Stomach (tissue), 9 donors: Measurements from ENCODE around the gene DST. TPM values are rescaled to one million over a fixed set of nuclear protein-coding genes. Genes with fewer than 3 reads are reported as not detected.

ENCODE experiments used
- DNase-seq, 2 donors: peaks; one replicate each; pipeline versions ENCODE4 v3.0.0 to v3.0.0-alpha.2; 2013 to 2019
- H3K27ac ChIP-seq, 5 donors: fragments of 200-600 bp in 4 of 5; sonication (generic) in 4 of 5; one replicate each; pipeline ENCODE4 v1.5.1; 2013 to 2019; ENCODE audit warnings: mild to moderate bottlenecking in 1 of 5, moderate library complexity in 1 of 5
- H3K27me3 ChIP-seq, 3 donors: fragments of 200-600 bp; sonication (generic); one replicate each; pipeline ENCODE4 v1.5.1; 2017 to 2019; ENCODE audit warnings: mixed run types in 1 of 3
- H3K36me3 ChIP-seq, 4 donors: fragments of 200-600 bp; sonication (generic); 1 replicate in 3 of 4; 2 replicates in 1 of 4; pipeline ENCODE4 v1.5.1; 2016 to 2019
- H3K4me1 ChIP-seq, 4 donors: fragments of 200-600 bp; sonication (generic); one replicate each; pipeline ENCODE4 v1.5.1; 2016 to 2019
- H3K4me3 ChIP-seq, 4 donors: fragments of 200-600 bp; sonication (generic) in 3 of 4; one replicate each; pipeline ENCODE4 v1.5.1; 2016 to 2019; ENCODE audit warnings: mild to moderate bottlenecking in 1 of 4
- H3K9me3 ChIP-seq, 4 donors: fragments of 200-600 bp; sonication (generic); one replicate each; pipeline ENCODE4 v1.5.1; 2016 to 2019
- EP300 ChIP-seq: sonication (generic); formaldehyde crosslinking; IDR thresholded peaks from one replicate; pipeline ENCODE4 v1.6.1; 2017; ENCODE audit warnings: antibody characterized with exemption
- POLR2A ChIP-seq, 4 donors: fragments of 450-650 bp; IDR thresholded peaks; one replicate each; pipeline ENCODE4 v1.6.1; 2016; ENCODE audit warnings: antibody characterized with exemption in 4 of 4, control low read depth in 2 of 4, mild to moderate bottlenecking in 1 of 4, moderate library complexity in 1 of 4
- POLR2AphosphoS5 ChIP-seq, 3 donors: sonication (generic); formaldehyde crosslinking; IDR thresholded peaks; one replicate each; pipeline ENCODE4 v1.6.1; 2016; ENCODE audit warnings: antibody characterized with exemption in 3 of 3
- WGBS, 5 donors: extraction: QIAGEN DNeasy Blood & Tissue Kit in 3 of 5; methylation state at CpG; one replicate each; pipeline versions ENCODE4 v1.1.5 to v1.1.7; 2013 to 2018; 5-methylcytosine and 5-hydroxymethylcytosine counted together
- intact Hi-C: fragments of 100-400 bp; cut with DNase I; formaldehyde crosslinking; loops from one replicate; pipeline ENCODE4 v1.15.1; 2023; ENCODE audit warnings: low total_unique reads
- polyA plus RNA-seq, 3 donors: library from polyadenylated mRNA; stranded (reverse); fragments of 200-250 nt; gene quantifications; one replicate each; pipeline ENCODE4 v1.2.3, GENCODE V29; 2013
- total RNA-seq, 5 donors: library from RNA; depleted of rRNA; stranded (reverse); fragments of >200 nt; gene quantifications; one replicate each; pipeline versions ENCODE4 v1.1.0 to v1.2.3, GENCODE V29; 2014 to 2016
- TF ChIP-seq, protein P1 (sequence below), 7 experiments: fragments of 450-650 bp in 4 of 7; fragments of 200-600 bp in 3 of 7; sonication (generic) in 3 of 7; IDR thresholded peaks; one replicate each; pipeline ENCODE4 v1.5.1; 2016 to 2019; ENCODE audit warnings: antibody characterized with exemption in 7 of 7, control low read depth in 2 of 7, mild to moderate bottlenecking in 1 of 7
- donor health status: healthy with polysubstance abuse.
- donor health status: Bipolar disorder and iron deficiency.
- donor health status: healthy.

DST gene
- total and polyA plus RNA-seq, 8 donors = 16.3 to 623 (median 200) TPM

DNA sequence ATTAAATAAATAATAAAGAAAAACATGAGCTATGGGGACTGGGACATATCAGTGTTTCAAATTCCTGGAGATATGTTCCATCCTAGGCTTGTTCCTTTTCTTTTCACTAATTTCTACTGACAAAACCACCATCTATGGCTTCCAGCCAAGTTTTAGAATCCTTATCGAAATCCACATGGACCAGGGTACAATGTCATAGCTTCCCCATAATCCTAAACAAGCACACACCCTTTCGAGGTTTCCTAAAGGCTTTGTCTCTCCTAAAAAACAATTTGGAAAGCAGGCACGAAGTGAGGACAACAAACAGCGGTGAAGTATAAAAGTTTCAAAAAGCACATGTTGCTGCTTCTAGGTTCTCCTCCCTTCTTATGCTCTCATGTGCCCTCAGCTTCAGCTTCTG lies 13.3 kb upstream of the DST start:
- Histone ChIP-seq H3K4me3 (no peak overlapping the region), H3K36me3 (no peaks in the 10 kb centered on the region), H3K9me3 (no peaks in the 10 kb centered on the region), H3K4me1 (peaks cover 8 to 54% (median 28%) of the 10 kb centered on the region in 4 donors), H3K27ac (no peak overlapping the region), H3K27me3 (no peaks in the 10 kb centered on the region)
- TF ChIP-seq EP300 = no peak
- TF ChIP-seq, protein P1, sequence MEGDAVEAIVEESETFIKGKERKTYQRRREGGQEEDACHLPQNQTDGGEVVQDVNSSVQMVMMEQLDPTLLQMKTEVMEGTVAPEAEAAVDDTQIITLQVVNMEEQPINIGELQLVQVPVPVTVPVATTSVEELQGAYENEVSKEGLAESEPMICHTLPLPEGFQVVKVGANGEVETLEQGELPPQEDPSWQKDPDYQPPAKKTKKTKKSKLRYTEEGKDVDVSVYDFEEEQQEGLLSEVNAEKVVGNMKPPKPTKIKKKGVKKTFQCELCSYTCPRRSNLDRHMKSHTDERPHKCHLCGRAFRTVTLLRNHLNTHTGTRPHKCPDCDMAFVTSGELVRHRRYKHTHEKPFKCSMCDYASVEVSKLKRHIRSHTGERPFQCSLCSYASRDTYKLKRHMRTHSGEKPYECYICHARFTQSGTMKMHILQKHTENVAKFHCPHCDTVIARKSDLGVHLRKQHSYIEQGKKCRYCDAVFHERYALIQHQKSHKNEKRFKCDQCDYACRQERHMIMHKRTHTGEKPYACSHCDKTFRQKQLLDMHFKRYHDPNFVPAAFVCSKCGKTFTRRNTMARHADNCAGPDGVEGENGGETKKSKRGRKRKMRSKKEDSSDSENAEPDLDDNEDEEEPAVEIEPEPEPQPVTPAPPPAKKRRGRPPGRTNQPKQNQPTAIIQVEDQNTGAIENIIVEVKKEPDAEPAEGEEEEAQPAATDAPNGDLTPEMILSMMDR (IDR thresholded peaks at IDR 0.05) = no peak
- no peak for TF ChIP-seq POLR2AphosphoS5 (IDR thresholded peaks at IDR 0.05)
- no peak for TF ChIP-seq POLR2A (IDR thresholded peaks at IDR 0.05)
- DNase-seq = peak in 1 of 2 donors; percentile 36
- 27 to 51% (median 30%) methylated on average over 4 of the region's 4 CpGs for WGBS, 5 donors
- intact Hi-C loops = no loop called here

GRCh38 chr6:56655249-56655648 lies 12.6 kb upstream of the DST start:
- no peaks in the 10 kb centered on the region for H3K36me3 ChIP-seq
- intact Hi-C loops = no loop called here
- WGBS, 5 donors = 57 to 81% (median 72%) methylated on average over 1 of the region's 1 CpG
- TF ChIP-seq, protein P1 (IDR thresholded peaks at IDR 0.05) = no peak
- TF ChIP-seq POLR2A (IDR thresholded peaks at IDR 0.05) (no peak), POLR2AphosphoS5 (IDR thresholded peaks at IDR 0.05) (no peak), EP300 (no peak)
- H3K27ac ChIP-seq = no peak overlapping the region
- no peaks in the 10 kb centered on the region for H3K9me3 ChIP-seq
- peaks cover 8 to 54% (median 28%) of the 10 kb centered on the region in 4 donors for H3K4me1 ChIP-seq
- peak in 1 of 2 donors; percentile 16 for DNase-seq
- no peaks in the 10 kb centered on the region for H3K27me3 ChIP-seq
- no peak overlapping the region for H3K4me3 ChIP-seq

GRCh38 chr6:56652994-56653393 lies 10.3 kb upstream of the DST start:
- intact Hi-C loops = no loop called here

DNA sequence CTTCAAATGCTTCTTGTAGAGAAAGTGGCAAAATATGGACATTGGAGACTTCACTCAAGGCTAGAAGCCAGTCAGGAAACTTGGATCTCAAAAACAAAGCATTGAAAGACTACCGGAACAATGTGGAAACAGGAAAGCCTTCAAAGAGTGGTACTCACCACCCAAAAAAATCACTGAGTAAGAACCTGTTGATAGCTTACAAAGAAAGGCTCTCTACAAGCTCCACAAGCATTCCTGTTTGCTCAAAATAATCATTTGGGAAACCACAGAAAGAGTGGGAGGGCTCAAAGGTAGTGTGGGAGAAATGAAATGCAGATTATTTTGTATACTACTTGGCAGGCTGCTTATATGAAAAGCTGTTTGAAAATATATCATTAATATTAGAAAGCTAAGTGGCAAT lies 9.5 kb upstream of the DST start:
- intact Hi-C loops = no loop called here

More at GRCh38 chr6:56652994-56653393, 10.3 kb upstream of the DST start:
- no peaks in the 10 kb centered on the region for H3K27me3 ChIP-seq
- peak in 1 of 2 donors; percentile 50 for DNase-seq
- H3K36me3 ChIP-seq = peaks cover 0 to 4% (median 4%) of the 10 kb centered on the region in 4 donors
- H3K4me3 ChIP-seq = no peak overlapping the region
- WGBS, 5 donors = 9 to 24% (median 16%) methylated on average over 2 of the region's 2 CpGs
- TF ChIP-seq POLR2A (IDR thresholded peaks at IDR 0.05) = no peak
- no peak for TF ChIP-seq EP300
- TF ChIP-seq, protein P1 (IDR thresholded peaks at IDR 0.05) = no peak
- no peak for TF ChIP-seq POLR2AphosphoS5 (IDR thresholded peaks at IDR 0.05)
- peak overlapping the region in 3 of 5 donors; percentile 2 to 53 (median 21) for H3K27ac ChIP-seq
- no peaks in the 10 kb centered on the region for H3K9me3 ChIP-seq
- H3K4me1 ChIP-seq = peaks cover 8 to 62% (median 24%) of the 10 kb centered on the region in 4 donors

GRCh38 chr6:56650191-56650590 lies 7.5 kb upstream of the DST start:
- Histone ChIP-seq H3K27ac (peak overlapping the region in 1 of 5 donors; percentile 51), H3K4me1 (peaks cover 0 to 34% (median 12%) of the 10 kb centered on the region in 4 donors), H3K36me3 (peaks cover 0 to 15% (median 10%) of the 10 kb centered on the region in 4 donors), H3K4me3 (no peak overlapping the region), H3K9me3 (no peaks in the 10 kb centered on the region), H3K27me3 (no peaks in the 10 kb centered on the region)
- DNase-seq = no peak
- intact Hi-C loops = no loop called here
- TF ChIP-seq, protein P1 (IDR thresholded peaks at IDR 0.05) = no peak
- TF ChIP-seq POLR2A (IDR thresholded peaks at IDR 0.05) (no peak), EP300 (no peak), POLR2AphosphoS5 (IDR thresholded peaks at IDR 0.05) (no peak)
- WGBS, 5 donors = 88 to 94% (median 93%) methylated on average over 1 of the region's 1 CpG

More for the DNA sequence above, 9.5 kb upstream of the DST start:
- TF ChIP-seq POLR2AphosphoS5 (IDR thresholded peaks at IDR 0.05) (no peak), EP300 (no peak), POLR2A (IDR thresholded peaks at IDR 0.05) (no peak)
- peaks cover 0 to 10% (median 7%) of the 10 kb centered on the region in 4 donors for H3K36me3 ChIP-seq
- no peaks in the 10 kb centered on the region for H3K9me3 ChIP-seq
- H3K4me3 ChIP-seq = no peak overlapping the region
- peak overlapping the region in 2 of 5 donors; percentile 21 to 29 for H3K27ac ChIP-seq
- peak in 1 of 2 donors; percentile 13 for DNase-seq
- WGBS, 5 donors = 24 to 38% (median 31%) methylated on average over 1 of the region's 1 CpG
- H3K27me3 ChIP-seq = no peaks in the 10 kb centered on the region
- peaks cover 8 to 55% (median 24%) of the 10 kb centered on the region in 4 donors for H3K4me1 ChIP-seq
